Measurements from ENCODE around the gene PRKAB2.

PRKAB2 gene

GRCh38 chr1:147172168-147173016 is at the start of gene PRKAB2:
PRKAB2 (minus strand) TSS chr1:147172470; CDS start chr1:147172144, 326 bp downstream.
- DNase-seq: peak; percentile 96

- no peak for DNase-seq
Measured at GRCh38 chr1:147218606-147219005, 46.3 kb upstream of the PRKAB2 start.

- no peak for DNase-seq
Measured at GRCh38 chr1:147217141-147217540, 44.9 kb upstream of the PRKAB2 start.

- no peak for DNase-seq
Measured at GRCh38 chr1:147216124-147216523, 43.9 kb upstream of the PRKAB2 start.

GRCh38 chr1:147215540-147215916 is 43.3 kb upstream of the PRKAB2 start:
- no peak for DNase-seq

GRCh38 chr1:147214842-147215539 is 42.7 kb upstream of the PRKAB2 start:
- DNase-seq: peak; percentile 77

GRCh38 chr1:147214325-147214724 is 42.1 kb upstream of the PRKAB2 start:
- peak; percentile 11 for DNase-seq

GRCh38 chr1:147213271-147213670 is 41.0 kb upstream of the PRKAB2 start:
- no peak for DNase-seq

- no peak for DNase-seq
Measured at GRCh38 chr1:147211577-147211976, 39.3 kb upstream of the PRKAB2 start.

GRCh38 chr1:147210987-147211386 is 38.7 kb upstream of the PRKAB2 start:
- DNase-seq: no peak

- no peak for DNase-seq
Measured at GRCh38 chr1:147209825-147210821, 37.9 kb upstream of the PRKAB2 start.

- no peak for DNase-seq
Measured at GRCh38 chr1:147208619-147209018, 36.3 kb upstream of the PRKAB2 start.

- DNase-seq: no peak
Measured at GRCh38 chr1:147207192-147207591, 34.9 kb upstream of the PRKAB2 start.

GRCh38 chr1:147204080-147204479 is 31.8 kb upstream of the PRKAB2 start:
- peak; percentile 10 for DNase-seq

GRCh38 chr1:147202576-147202975 is 30.3 kb upstream of the PRKAB2 start:
- DNase-seq: no peak

- DNase-seq: no peak
Measured at GRCh38 chr1:147201786-147202185, 29.5 kb upstream of the PRKAB2 start.

GRCh38 chr1:147201276-147201675 is 29.0 kb upstream of the PRKAB2 start:
- no peak for DNase-seq

- DNase-seq: peak; percentile 38
Measured at GRCh38 chr1:147197324-147197723, 25.1 kb upstream of the PRKAB2 start.

GRCh38 chr1:147189514-147189913 is 17.2 kb upstream of the PRKAB2 start:
- DNase-seq: no peak

- no peak for DNase-seq
Measured at GRCh38 chr1:147185432-147185831, 13.2 kb upstream of the PRKAB2 start.

GRCh38 chr1:147177611-147178380 is 5.5 kb upstream of the PRKAB2 start:
- peak; percentile 35 for DNase-seq

All from hematopoietic multipotent progenitor cell treated with erythropoietin and hydrocortisone succinate and interleukin-3 and kit ligand, for 6 days (in vitro differentiated cells).